ENCODE results near the gene ZNF165. TPM values are rescaled to one million over a fixed set of nuclear protein-coding genes. Genes with fewer than 3 reads are reported as not detected.

Gene ZNF165
- total and polyA plus RNA-seq, 2 of the 13 experiments (the other 11 are each of a cell fraction or from before 2014, with no cell fraction given), result 0.58 to 8.6 TPM

DNA sequence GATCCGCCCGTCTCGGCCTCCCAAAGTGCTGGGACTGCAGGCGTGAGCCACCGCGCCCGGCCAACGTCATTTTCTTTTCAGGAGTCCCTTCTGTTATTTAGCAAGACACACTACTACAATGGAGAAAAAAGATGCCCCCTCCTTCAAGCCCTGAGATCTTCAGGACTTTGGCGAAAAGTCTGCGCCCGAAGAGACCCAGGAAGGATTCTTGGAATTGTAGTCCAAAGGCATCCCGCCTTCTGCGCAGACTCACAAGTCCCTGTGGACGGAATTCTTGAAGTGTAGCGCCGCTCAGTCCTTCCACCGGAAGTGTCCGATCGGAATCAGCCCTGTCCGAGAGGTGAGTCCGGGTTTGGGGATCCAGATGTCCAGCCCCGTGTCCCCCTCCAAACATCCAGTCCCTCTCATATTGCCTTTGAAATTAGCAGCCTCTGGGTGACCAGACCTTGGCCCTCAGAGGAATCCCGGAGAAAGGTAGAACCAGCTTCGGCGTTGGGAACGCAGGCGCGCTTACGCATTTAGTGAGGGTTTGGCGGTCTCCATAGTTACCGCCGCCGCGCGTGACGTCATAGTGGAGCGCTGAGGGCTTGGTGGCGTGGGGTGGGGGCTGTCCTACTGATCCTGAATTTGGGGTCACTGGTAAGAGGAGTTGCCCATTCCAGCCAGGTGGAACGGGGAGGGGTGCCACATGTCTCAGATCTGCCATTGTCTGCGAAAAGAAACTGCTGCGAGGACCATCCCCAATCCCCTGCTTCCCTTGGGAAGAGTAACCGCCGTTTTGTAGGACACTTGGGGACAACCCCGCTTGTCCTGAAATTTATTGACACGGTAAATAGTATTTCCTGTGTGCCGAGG lies 490 bp downstream of the ZNF165 start (continued):
- TF ChIP-seq, protein P1, sequence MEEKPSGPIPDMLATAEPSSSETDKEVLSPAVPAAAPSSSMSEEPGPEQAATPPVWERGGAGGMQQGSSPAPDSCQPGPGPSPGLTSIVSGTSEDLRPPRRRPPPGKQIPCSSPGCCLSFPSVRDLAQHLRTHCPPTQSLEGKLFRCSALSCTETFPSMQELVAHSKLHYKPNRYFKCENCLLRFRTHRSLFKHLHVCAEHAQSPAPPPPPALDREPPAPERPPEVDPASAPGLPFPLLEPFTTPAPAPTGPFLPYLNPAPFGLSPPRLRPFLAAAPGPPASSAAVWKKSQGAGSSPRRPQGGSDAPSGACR (CRISPR knock-in tag; IDR thresholded peaks at IDR 0.05), result peak; percentile 98
- peak; percentile 94 for TF ChIP-seq BORCS8-MEF2B (CRISPR knock-in tag; IDR thresholded peaks at IDR 0.05)
- TF ChIP-seq ELF4 (CRISPR knock-in tag; IDR thresholded peaks at IDR 0.05; ENCODE audit: borderline replicate concordance), result no peak
- 0 out of 2 replicates have a peak, but pooled peaks have one; percentile 25 for TF ChIP-seq RFXANK (CRISPR knock-in tag; IDR thresholded peaks at IDR 0.05)
- peak; percentile 99 for TF ChIP-seq PHF20 (CRISPR knock-in tag; IDR thresholded peaks at IDR 0.05)
- TF ChIP-seq ZSCAN21 (CRISPR knock-in tag; IDR thresholded peaks at IDR 0.05; ENCODE audit: borderline replicate concordance), result peak; percentile 85
- peak; percentile 98 for TF ChIP-seq NCOA1 (CRISPR knock-in tag; IDR thresholded peaks at IDR 0.05)
- 0 out of 2 replicates have a peak, but pooled peaks have one; percentile 3 for TF ChIP-seq IRX3 (CRISPR knock-in tag; IDR thresholded peaks at IDR 0.05; ENCODE audit: borderline replicate concordance, low read depth)
- peak; percentile 97 for TF ChIP-seq DNMT3B (CRISPR knock-in tag; conservative IDR thresholded peaks at IDR 0.05)
- peak; percentile 94 for TF ChIP-seq SALL1 (CRISPR knock-in tag; IDR thresholded peaks at IDR 0.05)
- no peak for TF ChIP-seq SETDB1 (CRISPR knock-in tag; IDR thresholded peaks at IDR 0.05; ENCODE audit: borderline replicate concordance)
- TF ChIP-seq, protein P2, sequence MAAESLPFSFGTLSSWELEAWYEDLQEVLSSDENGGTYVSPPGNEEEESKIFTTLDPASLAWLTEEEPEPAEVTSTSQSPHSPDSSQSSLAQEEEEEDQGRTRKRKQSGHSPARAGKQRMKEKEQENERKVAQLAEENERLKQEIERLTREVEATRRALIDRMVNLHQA (CRISPR knock-in tag; IDR thresholded peaks at IDR 0.05), result no peak
- TF ChIP-seq ZNF720 (CRISPR knock-in tag; IDR thresholded peaks at IDR 0.05), result 0 out of 2 replicates have a peak, but pooled peaks have one; percentile 34
- 0 out of 2 replicates have a peak, but pooled peaks have one; percentile 45 for TF ChIP-seq ZNF431 (CRISPR knock-in tag; IDR thresholded peaks at IDR 0.05; ENCODE audit: borderline replicate concordance, low read depth)
- TF ChIP-seq ZNF547 (CRISPR knock-in tag; IDR thresholded peaks at IDR 0.05), result peak; percentile 86; the same call in 1 of the 2 replicates
- TF ChIP-seq NR2F6 (IDR thresholded peaks at IDR 0.05), result peak; percentile 52; the same call in 1 of the 2 replicates
- TF ChIP-seq NR2F6 (CRISPR knock-in tag; IDR thresholded peaks at IDR 0.05), result peak; percentile 73; the same call in 1 of the 2 replicates
- peak; percentile 99 for TF ChIP-seq CBX1 (IDR thresholded peaks at IDR 0.05; ENCODE audit: low read depth)
- 0 out of 2 replicates have a peak, but pooled peaks have one; percentile 66 for TF ChIP-seq CHD4 (IDR thresholded peaks at IDR 0.05; ENCODE audit: borderline replicate concordance, low read length)
- TF ChIP-seq ZNF253 (CRISPR knock-in tag; IDR thresholded peaks at IDR 0.05; ENCODE audit: borderline replicate concordance), result no peak
- TF ChIP-seq ZFP41 (CRISPR knock-in tag; IDR thresholded peaks at IDR 0.05; ENCODE audit: borderline replicate concordance), result 0 out of 2 replicates have a peak, but pooled peaks have one; percentile 79
- TF ChIP-seq, protein P3, sequence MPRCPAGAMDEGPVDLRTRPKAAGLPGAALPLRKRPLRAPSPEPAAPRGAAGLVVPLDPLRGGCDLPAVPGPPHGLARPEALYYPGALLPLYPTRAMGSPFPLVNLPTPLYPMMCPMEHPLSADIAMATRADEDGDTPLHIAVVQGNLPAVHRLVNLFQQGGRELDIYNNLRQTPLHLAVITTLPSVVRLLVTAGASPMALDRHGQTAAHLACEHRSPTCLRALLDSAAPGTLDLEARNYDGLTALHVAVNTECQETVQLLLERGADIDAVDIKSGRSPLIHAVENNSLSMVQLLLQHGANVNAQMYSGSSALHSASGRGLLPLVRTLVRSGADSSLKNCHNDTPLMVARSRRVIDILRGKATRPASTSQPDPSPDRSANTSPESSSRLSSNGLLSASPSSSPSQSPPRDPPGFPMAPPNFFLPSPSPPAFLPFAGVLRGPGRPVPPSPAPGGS (CRISPR knock-in tag; IDR thresholded peaks at IDR 0.05), result peak; percentile 67
- TF ChIP-seq, protein P4, sequence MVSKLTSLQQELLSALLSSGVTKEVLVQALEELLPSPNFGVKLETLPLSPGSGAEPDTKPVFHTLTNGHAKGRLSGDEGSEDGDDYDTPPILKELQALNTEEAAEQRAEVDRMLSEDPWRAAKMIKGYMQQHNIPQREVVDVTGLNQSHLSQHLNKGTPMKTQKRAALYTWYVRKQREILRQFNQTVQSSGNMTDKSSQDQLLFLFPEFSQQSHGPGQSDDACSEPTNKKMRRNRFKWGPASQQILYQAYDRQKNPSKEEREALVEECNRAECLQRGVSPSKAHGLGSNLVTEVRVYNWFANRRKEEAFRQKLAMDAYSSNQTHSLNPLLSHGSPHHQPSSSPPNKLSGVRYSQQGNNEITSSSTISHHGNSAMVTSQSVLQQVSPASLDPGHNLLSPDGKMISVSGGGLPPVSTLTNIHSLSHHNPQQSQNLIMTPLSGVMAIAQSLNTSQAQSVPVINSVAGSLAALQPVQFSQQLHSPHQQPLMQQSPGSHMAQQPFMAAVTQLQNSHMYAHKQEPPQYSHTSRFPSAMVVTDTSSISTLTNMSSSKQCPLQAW (CRISPR knock-in tag; IDR thresholded peaks at IDR 0.05), result peak; percentile 95
- no peak for TF ChIP-seq NFE2 (CRISPR knock-in tag; IDR thresholded peaks at IDR 0.05)
- TF ChIP-seq ZNF441 (CRISPR knock-in tag; IDR thresholded peaks at IDR 0.05; ENCODE audit: borderline replicate concordance), result peak; percentile 63; the same call in 1 of the 2 replicates
- TF ChIP-seq HCFC1 (IDR thresholded peaks at IDR 0.05; ENCODE audit: low read depth, low read length), result peak; percentile 91
- TF ChIP-seq ZBTB7A (CRISPR knock-in tag; IDR thresholded peaks at IDR 0.05), result no peak

All from HepG2 (cell line).